ENCODE data around the gene APBA2.

DNA sequence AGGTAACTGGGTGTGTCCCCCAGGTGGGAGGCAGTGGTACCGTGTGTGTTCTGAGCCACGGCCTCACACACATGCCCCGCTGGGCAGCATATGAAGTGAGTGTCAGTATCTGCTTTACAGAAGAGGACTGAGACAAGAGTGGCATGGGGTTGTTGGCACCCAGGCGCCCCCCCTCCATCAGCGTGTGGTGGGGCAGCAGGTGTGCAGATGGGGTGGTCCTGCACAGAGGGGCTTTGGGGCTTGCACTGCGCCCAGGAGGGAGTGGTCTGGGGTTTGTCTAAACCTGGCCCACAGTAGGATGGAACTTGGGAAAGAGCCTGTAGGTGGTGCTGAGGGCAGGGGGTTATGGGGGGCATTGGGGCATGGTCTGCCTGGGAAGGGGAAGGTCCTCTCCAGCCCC lies 176.0 kb downstream of the APBA2 start:
- TF ChIP-seq CTCF (IDR thresholded peaks at IDR 0.05; ENCODE audit: low read depth, low read length), result no peak
- TF ChIP-seq POLR2A (IDR thresholded peaks at IDR 0.05; ENCODE audit: extremely low read depth, insufficient read length), result no peak
- no peak for TF ChIP-seq MAX (IDR thresholded peaks at IDR 0.05; ENCODE audit: low read depth, low read length)
- no peak for TF ChIP-seq MYC (IDR thresholded peaks at IDR 0.05; ENCODE audit: low read depth, low read length)

Measured in NB4 (cell line).